Stomach (tissue), 9 donors: ENCODE results near the gene PALM. TPM values are rescaled to one million over a fixed set of nuclear protein-coding genes. Genes with fewer than 3 reads are reported as not detected.
A peak's percentile ranks its signal among the peaks of the same experiment; 100 is the strongest.

ENCODE experiments used
- DNase-seq, 2 donors: peaks; one replicate each; pipeline versions ENCODE4 v3.0.0 to v3.0.0-alpha.2; 2013 to 2019
- H3K27ac ChIP-seq, 5 donors: fragments of 200-600 bp in 4 of 5; sonication (generic) in 4 of 5; one replicate each; pipeline ENCODE4 v1.5.1; 2013 to 2019; ENCODE audit warnings: mild to moderate bottlenecking in 1 of 5, moderate library complexity in 1 of 5
- H3K27me3 ChIP-seq, 3 donors: fragments of 200-600 bp; sonication (generic); one replicate each; pipeline ENCODE4 v1.5.1; 2017 to 2019; ENCODE audit warnings: mixed run types in 1 of 3
- H3K36me3 ChIP-seq, 4 donors: fragments of 200-600 bp; sonication (generic); 1 replicate in 3 of 4; 2 replicates in 1 of 4; pipeline ENCODE4 v1.5.1; 2016 to 2019
- H3K4me1 ChIP-seq, 4 donors: fragments of 200-600 bp; sonication (generic); one replicate each; pipeline ENCODE4 v1.5.1; 2016 to 2019
- H3K4me3 ChIP-seq, 4 donors: fragments of 200-600 bp; sonication (generic) in 3 of 4; one replicate each; pipeline ENCODE4 v1.5.1; 2016 to 2019; ENCODE audit warnings: mild to moderate bottlenecking in 1 of 4
- H3K9me3 ChIP-seq, 4 donors: fragments of 200-600 bp; sonication (generic); one replicate each; pipeline ENCODE4 v1.5.1; 2016 to 2019
- CTCF ChIP-seq, 7 experiments: fragments of 450-650 bp in 4 of 7; fragments of 200-600 bp in 3 of 7; sonication (generic) in 3 of 7; IDR thresholded peaks; one replicate each; pipeline ENCODE4 v1.5.1; 2016 to 2019; ENCODE audit warnings: antibody characterized with exemption in 7 of 7, control low read depth in 2 of 7, mild to moderate bottlenecking in 1 of 7
- EP300 ChIP-seq: sonication (generic); formaldehyde crosslinking; IDR thresholded peaks from one replicate; pipeline ENCODE4 v1.6.1; 2017; ENCODE audit warnings: antibody characterized with exemption
- POLR2A ChIP-seq, 4 donors: fragments of 450-650 bp; IDR thresholded peaks; one replicate each; pipeline ENCODE4 v1.6.1; 2016; ENCODE audit warnings: antibody characterized with exemption in 4 of 4, control low read depth in 2 of 4, mild to moderate bottlenecking in 1 of 4, moderate library complexity in 1 of 4
- POLR2AphosphoS5 ChIP-seq, 3 donors: sonication (generic); formaldehyde crosslinking; IDR thresholded peaks; one replicate each; pipeline ENCODE4 v1.6.1; 2016; ENCODE audit warnings: antibody characterized with exemption in 3 of 3
- WGBS, 5 donors: extraction: QIAGEN DNeasy Blood & Tissue Kit in 3 of 5; methylation state at CpG; one replicate each; pipeline versions ENCODE4 v1.1.5 to v1.1.7; 2013 to 2018; 5-methylcytosine and 5-hydroxymethylcytosine counted together
- intact Hi-C: fragments of 100-400 bp; cut with DNase I; formaldehyde crosslinking; loops from one replicate; pipeline ENCODE4 v1.15.1; 2023; ENCODE audit warnings: low total_unique reads
- polyA plus RNA-seq, 3 donors: library from polyadenylated mRNA; stranded (reverse); fragments of 200-250 nt; gene quantifications; one replicate each; pipeline ENCODE4 v1.2.3, GENCODE V29; 2013
- total RNA-seq, 5 donors: library from RNA; depleted of rRNA; stranded (reverse); fragments of >200 nt; gene quantifications; one replicate each; pipeline versions ENCODE4 v1.1.0 to v1.2.3, GENCODE V29; 2014 to 2016
- donor health status: healthy with polysubstance abuse.
- donor health status: Bipolar disorder and iron deficiency.
- donor health status: healthy.

The PALM gene
- total and polyA plus RNA-seq, 8 donors: 9.8 to 88.9 (median 13.7) TPM

- intact Hi-C loops: no loop called here
- peak in 1 of 2 donors; percentile 86 for DNase-seq
- Histone ChIP-seq H3K27ac (peak overlapping the region in 4 of 5 donors; percentile 37 to 76 (median 56)), H3K4me1 (peaks cover 10 to 28% (median 24%) of the 10 kb centered on the region in 4 donors), H3K4me3 (peak overlapping the region in 1 of 4 donors; percentile 31), H3K36me3 (peaks cover 0 to 7% (median 0%) of the 10 kb centered on the region in 4 donors), H3K9me3 (peaks cover 0 to 10% (median 3%) of the 10 kb centered on the region in 4 donors), H3K27me3 (peaks cover 0 to 55% (median 26%) of the 10 kb centered on the region in 3 donors)
- 20 to 46% (median 43%) methylated on average over 10 to 54 of the region's 54 CpGs for WGBS, 5 donors
- no peak for TF ChIP-seq CTCF (IDR thresholded peaks at IDR 0.05)
- TF ChIP-seq POLR2A (IDR thresholded peaks at IDR 0.05): no peak
- TF ChIP-seq POLR2AphosphoS5 (IDR thresholded peaks at IDR 0.05): no peak
- TF ChIP-seq EP300: no peak
Observed at GRCh38 chr19:718991-719512, 10.3 kb downstream of the PALM start.

- H3K4me3 ChIP-seq: peak overlapping the region in 2 of 4 donors; percentile 15 to 31
- intact Hi-C loops: no loop called here
- H3K36me3 ChIP-seq: peaks cover 0 to 7% (median 0%) of the 10 kb centered on the region in 4 donors
- peak in 1 of 2 donors; percentile 85 for DNase-seq
- H3K9me3 ChIP-seq: peaks cover 0 to 10% (median 3%) of the 10 kb centered on the region in 4 donors
- peaks cover 0 to 55% (median 26%) of the 10 kb centered on the region in 3 donors for H3K27me3 ChIP-seq
- H3K27ac ChIP-seq: peak overlapping the region in 4 of 5 donors; percentile 37 to 76 (median 56)
- H3K4me1 ChIP-seq: peaks cover 10 to 28% (median 24%) of the 10 kb centered on the region in 4 donors
- 16 to 34% (median 21%) methylated on average over 50 to 79 of the region's 79 CpGs for WGBS, 5 donors
- no peak for TF ChIP-seq POLR2A (IDR thresholded peaks at IDR 0.05)
- TF ChIP-seq CTCF (IDR thresholded peaks at IDR 0.05): no peak
- no peak for TF ChIP-seq POLR2AphosphoS5 (IDR thresholded peaks at IDR 0.05)
- no peak for TF ChIP-seq EP300
Observed at GRCh38 chr19:719636-720344, 11.1 kb downstream of the PALM start.

DNA sequence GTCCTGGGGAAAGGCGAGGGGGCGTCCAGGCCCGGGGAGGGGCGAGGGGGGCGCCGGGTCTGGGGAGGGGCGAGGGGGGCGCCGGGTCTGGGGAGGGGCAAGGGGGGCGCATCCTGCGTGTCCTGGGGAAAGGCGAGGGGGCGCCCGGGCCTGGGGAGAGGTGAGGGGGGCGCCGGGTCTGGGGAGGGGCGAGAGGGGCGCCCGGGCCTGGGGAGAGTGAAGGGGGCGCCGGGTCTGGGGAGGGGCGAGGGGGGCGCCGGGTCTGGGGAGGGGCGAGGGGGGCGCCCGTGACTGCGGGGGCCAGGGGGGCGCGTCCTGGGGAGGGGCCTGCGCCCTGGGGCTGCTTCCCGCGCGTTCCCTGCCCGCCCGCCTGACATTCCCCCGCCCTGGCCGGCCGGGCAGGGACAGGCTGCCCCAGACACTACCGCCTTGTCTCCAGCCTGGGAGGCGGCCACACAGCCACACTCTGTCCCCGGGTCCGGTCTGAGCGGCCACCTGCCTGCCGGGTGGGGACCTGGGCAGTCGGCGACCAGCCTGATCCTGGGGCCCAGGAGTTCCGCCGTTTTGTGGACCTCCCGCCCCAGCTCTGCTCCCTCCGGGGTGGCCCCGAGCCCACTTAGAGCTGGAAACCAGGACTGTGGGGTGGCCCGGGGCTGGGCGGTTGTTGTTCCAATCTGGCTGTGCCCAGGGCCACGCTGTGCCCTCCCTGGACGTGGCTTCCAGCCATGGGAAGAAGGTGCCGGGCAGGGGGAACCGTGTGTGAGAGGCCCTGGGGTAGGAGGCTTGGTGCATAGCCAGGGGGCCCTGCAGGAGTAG lies 11.8 kb downstream of the PALM start:
- peak overlapping the region in 3 of 5 donors; percentile 22 to 76 (median 56) for H3K27ac ChIP-seq
- H3K36me3 ChIP-seq: peaks cover 0 to 1% (median 0%) of the 10 kb centered on the region in 4 donors
- DNase-seq: peak in 1 of 2 donors; percentile 67
- no peak for TF ChIP-seq POLR2AphosphoS5 (IDR thresholded peaks at IDR 0.05)
- TF ChIP-seq EP300: no peak
- no peak for TF ChIP-seq CTCF (IDR thresholded peaks at IDR 0.05)
- TF ChIP-seq POLR2A (IDR thresholded peaks at IDR 0.05): no peak
- H3K4me3 ChIP-seq: peak overlapping the region in 1 of 4 donors; percentile 31
- H3K27me3 ChIP-seq: peaks cover 0 to 55% (median 26%) of the 10 kb centered on the region in 3 donors
- H3K4me1 ChIP-seq: peaks cover 10 to 28% (median 24%) of the 10 kb centered on the region in 4 donors
- intact Hi-C loops: no loop called here
- WGBS, 5 donors: 17 to 35% (median 20%) methylated on average over 20 to 55 of the region's 58 CpGs
- H3K9me3 ChIP-seq: peaks cover 0 to 3% (median under 1%) of the 10 kb centered on the region in 4 donors

DNA sequence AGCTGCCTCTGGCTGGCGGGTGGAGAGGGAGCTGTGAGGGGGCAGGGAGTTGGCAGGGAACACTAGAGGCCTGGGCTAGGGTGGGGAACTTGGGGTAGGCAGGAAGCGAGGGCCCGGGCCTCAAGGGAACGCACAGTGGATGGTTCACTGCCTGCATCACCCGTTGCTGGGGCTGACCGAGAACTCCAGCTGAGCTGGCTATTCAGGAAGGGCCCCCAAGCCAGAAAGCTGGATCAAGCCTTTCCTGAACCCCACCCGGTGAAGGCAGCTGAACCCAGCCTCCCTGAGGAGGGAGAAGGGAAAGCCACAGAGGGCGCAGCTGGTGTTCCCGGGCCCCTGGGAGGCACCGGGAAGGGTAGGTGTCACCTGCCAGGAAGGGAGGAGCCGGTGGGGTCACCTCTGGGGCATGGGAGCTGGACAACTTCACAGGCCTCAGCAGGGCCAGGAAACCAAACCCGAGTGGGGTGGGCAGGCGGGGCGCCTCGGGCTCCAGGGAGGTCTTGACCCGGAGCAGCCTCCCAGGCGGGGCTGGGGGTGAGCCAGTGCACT lies 13.9 kb downstream of the PALM start:
- intact Hi-C loops: no loop called here
- peaks cover 0 to 10% (median 2%) of the 10 kb centered on the region in 4 donors for H3K36me3 ChIP-seq
- no peak for TF ChIP-seq POLR2A (IDR thresholded peaks at IDR 0.05)
- no peak for TF ChIP-seq EP300
- TF ChIP-seq CTCF (IDR thresholded peaks at IDR 0.05): no peak
- no peak for TF ChIP-seq POLR2AphosphoS5 (IDR thresholded peaks at IDR 0.05)
- DNase-seq: no peak
- H3K9me3 ChIP-seq: no peaks in the 10 kb centered on the region
- H3K4me1 ChIP-seq: peaks cover 10 to 28% (median 24%) of the 10 kb centered on the region in 4 donors
- H3K27ac ChIP-seq: peak overlapping the region in 2 of 5 donors; percentile 2 to 26
- no peak overlapping the region for H3K4me3 ChIP-seq
- H3K27me3 ChIP-seq: peaks cover 0 to 50% (median 26%) of the 10 kb centered on the region in 3 donors
- 37 to 60% (median 53%) methylated on average over 14 to 17 of the region's 17 CpGs for WGBS, 5 donors
